ENCODE data around the gene SLC4A5. TPM values are rescaled to one million over a fixed set of nuclear protein-coding genes. Genes with fewer than 3 reads are reported as not detected.

SLC4A5 gene
- total RNA-seq, 1 experiment from 2014 or later = 1.8 TPM

GRCh38 chr2:74227646-74228045 is 115.6 kb downstream of the SLC4A5 start:
- CTCF ChIA-PET = interaction anchor here (0.7 to 3.0 kb wide), 8 partner anchors 12 to 404 kb away, joined by 3 to 12 read pairs (median 4); no protein-coding TSS in a partner anchor
- no peak overlapping the region for H3K4me3 Mint-ChIP-seq
- ATAC-seq (peak; percentile 76), DNase-seq (ENCODE audit: low spot score) (peak; percentile 47)
- peak overlapping the region; percentile 49; the same call in 1 of the 2 replicates for H3K27ac Mint-ChIP-seq
- TF ChIP-seq ZNF416 (CRISPR knock-in tag; IDR thresholded peaks at IDR 0.05) (no peak), MAX (CRISPR knock-in tag; IDR thresholded peaks at IDR 0.05) (no peak), SMAD4 (CRISPR knock-in tag; IDR thresholded peaks at IDR 0.05) (no peak), USF1 (CRISPR knock-in tag; IDR thresholded peaks at IDR 0.05) (no peak), NFYB (CRISPR knock-in tag; conservative IDR thresholded peaks at IDR 0.05; ENCODE audit: low read depth) (no peak), RORB (CRISPR knock-in tag; IDR thresholded peaks at IDR 0.05) (no peak), SOX15 (CRISPR knock-in tag; IDR thresholded peaks at IDR 0.05) (no peak), FOXP4 (CRISPR knock-in tag; IDR thresholded peaks at IDR 0.05) (no peak), ZNF317 (CRISPR knock-in tag; IDR thresholded peaks at IDR 0.05; ENCODE audit: borderline replicate concordance, low read depth) (no peak), RELA (CRISPR knock-in tag; IDR thresholded peaks at IDR 0.05; ENCODE audit: borderline replicate concordance) (no peak), PRRX2 (CRISPR knock-in tag; IDR thresholded peaks at IDR 0.05) (no peak), CTCF (IDR thresholded peaks at IDR 0.05) (no peak), ETV6 (CRISPR knock-in tag; IDR thresholded peaks at IDR 0.05) (no peak)
- POLR2A ChIA-PET = no interaction called here
- peaks cover 13% of the 10 kb centered on the region for H3K4me1 Mint-ChIP-seq
- no peaks in the 10 kb centered on the region for H3K9me3 Mint-ChIP-seq
- peaks cover 4% of the 10 kb centered on the region; the same call in 1 of the 2 replicates for H3K27me3 Mint-ChIP-seq (ENCODE audit: low read depth)
- no peaks in the 10 kb centered on the region for H3K36me3 Mint-ChIP-seq

GRCh38 chr2:74226648-74227213 is 116.5 kb downstream of the SLC4A5 start:
- Mint-ChIP-seq H3K9me3 (no peaks in the 10 kb centered on the region), H3K27me3 (ENCODE audit: low read depth) (peaks cover 4% of the 10 kb centered on the region; the same call in 1 of the 2 replicates), H3K27ac (no peak overlapping the region), H3K4me1 (peaks cover 13% of the 10 kb centered on the region), H3K4me3 (no peak overlapping the region), H3K36me3 (no peaks in the 10 kb centered on the region)
- POLR2A ChIA-PET = no interaction called here
- CTCF ChIA-PET = interaction anchor here (3.0 kb wide), 1 partner anchor 108 kb away, joined by 12 read pairs; no protein-coding TSS in a partner anchor
- DNase-seq (ENCODE audit: low spot score) (no peak), ATAC-seq (no peak)
- TF ChIP-seq NFATC4 (CRISPR knock-in tag; IDR thresholded peaks at IDR 0.05) (peak; percentile 76; the same call in 1 of the 2 replicates), ZNF232 (CRISPR knock-in tag; IDR thresholded peaks at IDR 0.05) (no peak)

GRCh38 chr2:74225698-74226459 is 117.3 kb downstream of the SLC4A5 start:
- DNase-seq (ENCODE audit: low spot score) = no peak
- ChIA-PET POLR2A (no interaction called here), CTCF (no interaction called here)
- peaks cover 4% of the 10 kb centered on the region for H3K36me3 Mint-ChIP-seq
- no peak for TF ChIP-seq NFATC4 (CRISPR knock-in tag; IDR thresholded peaks at IDR 0.05)
- TF ChIP-seq ZNF263 (CRISPR knock-in tag; IDR thresholded peaks at IDR 0.05; ENCODE audit: low read depth) = no peak
- TF ChIP-seq NFYB (CRISPR knock-in tag; conservative IDR thresholded peaks at IDR 0.05; ENCODE audit: low read depth) = no peak
- no peak for TF ChIP-seq STAT6 (CRISPR knock-in tag; conservative IDR thresholded peaks at IDR 0.05; ENCODE audit: low read depth)
- TF ChIP-seq GTF2I (CRISPR knock-in tag; conservative IDR thresholded peaks at IDR 0.05) = no peak
- TF ChIP-seq ZMAT4 (CRISPR knock-in tag; IDR thresholded peaks at IDR 0.05) = no peak
- ATAC-seq = no peak
- no peak overlapping the region; the same call in 1 of the 2 replicates for H3K27ac Mint-ChIP-seq
- peaks cover 4% of the 10 kb centered on the region; the same call in 1 of the 2 replicates for H3K27me3 Mint-ChIP-seq (ENCODE audit: low read depth)
- no peak overlapping the region for H3K4me3 Mint-ChIP-seq
- H3K4me1 Mint-ChIP-seq = peaks cover 16% of the 10 kb centered on the region
- no peaks in the 10 kb centered on the region for H3K9me3 Mint-ChIP-seq
